A549 treated with AZD2906 at 1 μM for 4 hours (cell line): ENCODE measurements around the gene TMEM120B. TPM values are rescaled to one million over a fixed set of nuclear protein-coding genes. Genes with fewer than 3 reads are reported as not detected.

Experiments
- total RNA-seq: library from RNA; stranded (reverse); fragments of 200-300 nt; extraction: Qiagen RNA extraction; gene quantifications from 5 replicates; pipeline ENCODE4 v1.2.3, GENCODE V29; 2022

The TMEM120B gene
- 11.7 to 16.9 TPM (median 16.0 TPM) in 5 replicates for total RNA-seq

GRCh38 chr12:121712461-121713256 lies at the start of gene TMEM120B:
TMEM120B (plus strand) TSS chr12:121712752; CDS start chr12:121712896, 144 bp downstream.

GRCh38 chr12:121669521-121669900 lies 43.0 kb upstream of the TMEM120B start, which contains the start of gene MORN3:
MORN3 (minus strand) TSS chr12:121669654; CDS start chr12:121669483, 171 bp downstream.

GRCh38 chr12:121793440-121793837 lies 80.9 kb downstream of the TMEM120B start, which contains the start of gene RHOF:
RHOF (minus strand) TSS chr12:121793688; CDS start chr12:121793633, 55 bp downstream.

GRCh38 chr12:121803861-121804416 lies 91.4 kb downstream of the TMEM120B start, which contains the start of gene SETD1B:
SETD1B (plus strand) TSS chr12:121804009; CDS start chr12:121804738, 729 bp downstream.

Other genes starting within 250 kb of the TMEM120B start
- gene KDM2B, start 131.7 kb upstream of the TMEM120B start, total RNA-seq: 18.4 to 20.3 TPM (median 18.8 TPM) in 5 replicates
- 18.7 to 35.5 TPM (median 34.5 TPM) in 5 replicates for gene ORAI1, start 86.2 kb upstream of the TMEM120B start, total RNA-seq
- gene MORN3, start 43.1 kb upstream of the TMEM120B start, total RNA-seq: 0.15 to 0.27 TPM (median 0.23 TPM) in 5 replicates
- gene RHOF, start 80.9 kb downstream of the TMEM120B start, total RNA-seq: 76.7 to 89.2 TPM (median 85.4 TPM) in 5 replicates
- gene SETD1B, start 91.3 kb downstream of the TMEM120B start, total RNA-seq: 9.7 to 12.6 TPM (median 10.9 TPM) in 5 replicates
- gene HPD, start 146.1 kb downstream of the TMEM120B start, total RNA-seq: 1.5 to 2.2 TPM (median 2.0 TPM) in 5 replicates
- 127 to 171 TPM (median 128 TPM) in 5 replicates for gene PSMD9, start 176.0 kb downstream of the TMEM120B start, total RNA-seq
- 1.1 to 2.2 TPM (median 1.5 TPM) in 5 replicates for gene CFAP251, start 205.8 kb downstream of the TMEM120B start, total RNA-seq